ENCODE data around the gene ARAP2. TPM values are rescaled to one million over a fixed set of nuclear protein-coding genes. Genes with fewer than 3 reads are reported as not detected.

ARAP2 gene
- total and polyA plus RNA-seq, 2 of the 13 experiments (the other 11 are each of a cell fraction or from before 2014, with no cell fraction given): 0.37 to 1.4 TPM

GRCh38 chr4:36187723-36188333 is 56.5 kb downstream of the ARAP2 start:
- no peak for FAIRE-seq
- no peak overlapping the region for H3K4me3 ChIP-seq (replicated peaks in 1 of 3; ENCODE audit: insufficient read depth in 1 of 3, low read depth in 2 of 3, low read length in 3 of 3)
- in situ Hi-C loops (cut with HindIII; ENCODE audit: extremely low pct_ligation_motif_present, low pct_unique_long_range_greater_than_20kb): no loop called here
- H3K9me3 ChIP-seq (ENCODE audit: low read length): no peaks in the 10 kb centered on the region
- H3K79me2 ChIP-seq (ENCODE audit: insufficient read depth, low read length): no peaks in the 10 kb centered on the region
- H3K27ac ChIP-seq (ENCODE audit: extremely low read length, insufficient read depth, low read length): no peak overlapping the region
- no TSS peak for BruUV-seq (replicated peaks)
- no peaks in the 10 kb centered on the region for H3K4me1 ChIP-seq (ENCODE audit: insufficient read depth, low read length)
- no peak overlapping the region for H3K9ac ChIP-seq (ENCODE audit: insufficient read depth, low read depth, low read length)
- intact Hi-C loops (cut with micrococcal nuclease; ENCODE audit: unreplicated experiment): no loop called here
- ChIA-PET CTCF (ENCODE audit: low intra/inter-chr PET ratio, low total read pairs) (no interaction called here), POLR2A (no interaction called here)
- peak; percentile 1 for DNase-seq (ENCODE audit: low spot score)
- H3K27me3 ChIP-seq (ENCODE audit: control insufficient read depth in 1 of 2, insufficient read depth in 2 of 2, low read length in 2 of 2): no peaks in the 10 kb centered on the region
- no peaks in the 10 kb centered on the region for H3K36me3 ChIP-seq (replicated peaks in 1 of 2; ENCODE audit: control insufficient read depth in 1 of 2, insufficient read depth in 2 of 2, low read length in 2 of 2)
- 24% methylated on average over 4 of the region's 4 CpGs for WGBS (ENCODE audit: low lambda C conversion rate)
- no peak overlapping the region for H2AFZ ChIP-seq (ENCODE audit: low read length)
- H3K4me2 ChIP-seq (ENCODE audit: low read depth, low read length): no peak overlapping the region
- ATAC-seq: no peak
- no peaks in the 10 kb centered on the region for H4K20me1 ChIP-seq (ENCODE audit: insufficient read depth, low read length)
- TF ChIP-seq PTBP1 (IDR thresholded peaks at IDR 0.05; ENCODE audit: low read depth, low read length, poor library complexity, severe bottlenecking) (no peak), ZNF33B (CRISPR knock-in tag; IDR thresholded peaks at IDR 0.05) (no peak), SETDB1 (CRISPR knock-in tag; IDR thresholded peaks at IDR 0.05; ENCODE audit: borderline replicate concordance) (no peak), ZNF136 (CRISPR knock-in tag; IDR thresholded peaks at IDR 0.05; ENCODE audit: low read depth) (no peak), JUN (CRISPR knock-in tag; IDR thresholded peaks at IDR 0.05) (no peak), MAFF (IDR thresholded peaks at IDR 0.05; ENCODE audit: low read depth, low read length) (no peak), NFE2L2 (IDR thresholded peaks at IDR 0.05; ENCODE audit: low read length) (no peak), ZNF143 (CRISPR knock-in tag; IDR thresholded peaks at IDR 0.05) (no peak), TCF7L2 (IDR thresholded peaks at IDR 0.05; ENCODE audit: low read depth, low read length) (no peak), ZNF672 (CRISPR knock-in tag; IDR thresholded peaks at IDR 0.05) (no peak), STAG1 (CRISPR knock-in tag; IDR thresholded peaks at IDR 0.05) (peak; percentile 54), CHCHD3 (CRISPR knock-in tag; IDR thresholded peaks at IDR 0.05) (no peak), ZNF510 (CRISPR knock-in tag; IDR thresholded peaks at IDR 0.05; ENCODE audit: low read depth) (no peak)
- TF ChIP-seq, protein P1, sequence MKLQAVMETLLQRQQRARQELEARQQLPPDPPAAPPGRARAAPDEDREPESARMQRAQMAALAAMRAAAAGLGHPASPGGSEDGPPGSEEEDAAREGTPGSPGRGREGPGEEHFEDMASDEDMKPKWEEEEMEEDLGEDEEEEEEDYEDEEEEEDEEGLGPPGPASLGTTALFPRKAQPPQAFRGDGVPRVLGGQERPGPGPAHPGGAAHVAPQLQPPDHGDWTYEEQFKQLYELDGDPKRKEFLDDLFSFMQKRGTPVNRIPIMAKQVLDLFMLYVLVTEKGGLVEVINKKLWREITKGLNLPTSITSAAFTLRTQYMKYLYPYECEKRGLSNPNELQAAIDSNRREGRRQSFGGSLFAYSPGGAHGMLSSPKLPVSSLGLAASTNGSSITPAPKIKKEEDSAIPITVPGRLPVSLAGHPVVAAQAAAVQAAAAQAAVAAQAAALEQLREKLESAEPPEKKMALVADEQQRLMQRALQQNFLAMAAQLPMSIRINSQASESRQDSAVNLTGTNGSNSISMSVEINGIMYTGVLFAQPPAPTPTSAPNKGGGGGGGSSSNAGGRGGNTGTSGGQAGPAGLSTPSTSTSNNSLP (IDR thresholded peaks at IDR 0.05; ENCODE audit: low read depth, low read length): no peak
- TF ChIP-seq, protein P2, sequence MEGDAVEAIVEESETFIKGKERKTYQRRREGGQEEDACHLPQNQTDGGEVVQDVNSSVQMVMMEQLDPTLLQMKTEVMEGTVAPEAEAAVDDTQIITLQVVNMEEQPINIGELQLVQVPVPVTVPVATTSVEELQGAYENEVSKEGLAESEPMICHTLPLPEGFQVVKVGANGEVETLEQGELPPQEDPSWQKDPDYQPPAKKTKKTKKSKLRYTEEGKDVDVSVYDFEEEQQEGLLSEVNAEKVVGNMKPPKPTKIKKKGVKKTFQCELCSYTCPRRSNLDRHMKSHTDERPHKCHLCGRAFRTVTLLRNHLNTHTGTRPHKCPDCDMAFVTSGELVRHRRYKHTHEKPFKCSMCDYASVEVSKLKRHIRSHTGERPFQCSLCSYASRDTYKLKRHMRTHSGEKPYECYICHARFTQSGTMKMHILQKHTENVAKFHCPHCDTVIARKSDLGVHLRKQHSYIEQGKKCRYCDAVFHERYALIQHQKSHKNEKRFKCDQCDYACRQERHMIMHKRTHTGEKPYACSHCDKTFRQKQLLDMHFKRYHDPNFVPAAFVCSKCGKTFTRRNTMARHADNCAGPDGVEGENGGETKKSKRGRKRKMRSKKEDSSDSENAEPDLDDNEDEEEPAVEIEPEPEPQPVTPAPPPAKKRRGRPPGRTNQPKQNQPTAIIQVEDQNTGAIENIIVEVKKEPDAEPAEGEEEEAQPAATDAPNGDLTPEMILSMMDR (CRISPR knock-in tag; IDR thresholded peaks at IDR 0.05): peak; percentile 41
- TF ChIP-seq, protein P3, sequence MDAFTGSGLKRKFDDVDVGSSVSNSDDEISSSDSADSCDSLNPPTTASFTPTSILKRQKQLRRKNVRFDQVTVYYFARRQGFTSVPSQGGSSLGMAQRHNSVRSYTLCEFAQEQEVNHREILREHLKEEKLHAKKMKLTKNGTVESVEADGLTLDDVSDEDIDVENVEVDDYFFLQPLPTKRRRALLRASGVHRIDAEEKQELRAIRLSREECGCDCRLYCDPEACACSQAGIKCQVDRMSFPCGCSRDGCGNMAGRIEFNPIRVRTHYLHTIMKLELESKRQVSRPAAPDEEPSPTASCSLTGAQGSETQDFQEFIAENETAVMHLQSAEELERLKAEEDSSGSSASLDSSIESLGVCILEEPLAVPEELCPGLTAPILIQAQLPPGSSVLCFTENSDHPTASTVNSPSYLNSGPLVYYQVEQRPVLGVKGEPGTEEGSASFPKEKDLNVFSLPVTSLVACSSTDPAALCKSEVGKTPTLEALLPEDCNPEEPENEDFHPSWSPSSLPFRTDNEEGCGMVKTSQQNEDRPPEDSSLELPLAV (CRISPR knock-in tag; conservative IDR thresholded peaks at IDR 0.05; ENCODE audit: low read depth): no peak
